SIG-M5 (cell line): ENCODE measurements around the gene GINS1.

Experiments used
- DNase-seq: peaks from one replicate; lab custom pipeline; 2025; lab: John Stamatoyannopoulos, UW

GINS1 gene

DNA sequence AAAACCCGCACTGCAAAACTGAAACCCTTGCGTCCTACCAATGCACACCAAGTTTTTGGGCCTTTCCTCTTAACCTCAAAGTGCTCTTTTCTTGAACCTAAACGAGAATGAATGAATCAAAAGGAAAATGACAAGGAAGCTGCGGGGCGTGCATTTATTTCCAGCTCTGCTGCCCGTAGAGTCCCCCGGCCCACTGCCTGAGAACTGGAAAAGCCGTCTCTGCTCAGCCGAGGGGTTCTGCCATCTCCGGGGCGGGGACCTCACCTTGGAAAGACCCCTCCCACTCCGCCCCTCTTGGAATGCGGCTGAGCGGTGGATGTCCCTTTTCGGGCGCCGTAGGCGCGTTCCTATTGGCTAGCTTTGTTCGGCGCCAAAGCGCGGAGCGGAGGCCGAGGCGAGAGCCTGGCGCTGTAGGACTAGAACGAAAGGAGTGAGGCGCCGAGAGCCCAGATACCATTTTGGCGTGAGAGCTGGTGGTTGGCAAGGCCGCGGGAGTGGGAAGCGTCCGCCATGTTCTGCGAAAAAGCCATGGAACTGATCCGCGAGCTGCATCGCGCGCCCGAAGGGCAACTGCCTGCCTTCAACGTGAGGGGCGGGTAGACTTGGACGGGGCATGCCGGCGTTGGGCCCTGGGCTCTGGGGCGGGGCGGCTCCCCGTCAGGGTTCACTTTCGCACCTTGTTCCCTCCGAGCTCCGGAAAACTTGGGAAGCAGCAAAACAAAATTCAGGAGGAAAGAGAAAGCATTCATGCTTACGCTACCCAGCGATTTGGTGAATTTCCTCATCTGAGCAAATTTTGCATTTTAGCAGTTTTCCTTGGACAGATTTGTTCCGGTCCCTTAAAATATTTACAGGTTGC is at the start of gene GINS1:
Gene GINS1, plus strand, starts transcription at position 363 of the 859 bp plus-strand sequence. Its CDS starts 148 bp downstream, at position 511.
- DNase-seq, result no peak

- DNase-seq, result no peak
These were observed 46.7 kb upstream of the GINS1 start for GRCh38 chr20:25360631-25361286.

GRCh38 chr20:25361287-25361683 is 46.2 kb upstream of the GINS1 start:
- no peak for DNase-seq

- DNase-seq, result no peak
These were observed 43.2 kb upstream of the GINS1 start for GRCh38 chr20:25364180-25364788.

DNA sequence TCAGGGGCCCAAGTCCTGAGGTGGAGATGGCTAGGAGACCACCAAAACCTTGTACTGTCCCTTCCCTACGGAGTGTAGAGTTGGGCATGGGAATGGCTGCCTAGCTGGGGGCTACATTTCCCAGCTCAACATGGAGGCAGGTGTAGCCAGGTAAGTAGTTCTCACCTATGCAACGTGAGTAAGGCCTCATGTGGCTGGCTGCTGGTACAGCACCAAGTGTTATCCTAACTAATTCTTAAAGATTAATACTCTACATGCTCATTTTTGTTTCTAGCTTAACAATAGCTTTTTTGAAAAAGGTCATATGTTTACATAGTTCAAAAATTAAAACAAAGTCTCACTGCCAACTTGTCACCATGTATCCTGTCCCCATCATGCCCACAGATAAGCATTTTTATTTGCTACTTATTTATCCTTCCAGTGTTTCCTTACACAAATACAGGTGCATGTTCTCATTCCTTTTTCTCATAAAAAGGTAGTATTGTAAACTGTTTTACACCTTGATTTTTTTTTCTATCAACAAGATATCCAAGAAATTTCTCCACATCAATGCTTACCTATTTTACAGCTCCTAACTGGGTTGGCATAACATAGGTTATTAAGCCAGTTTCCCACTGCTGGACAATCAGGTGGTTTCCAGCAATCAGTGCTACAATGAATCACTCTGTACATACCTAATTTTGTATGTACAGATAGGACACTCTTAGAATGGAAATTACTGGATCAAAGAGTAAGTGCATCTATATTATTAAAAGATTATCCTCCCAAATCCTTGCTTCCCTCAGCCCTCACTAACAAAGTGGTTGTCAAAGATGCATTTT is 42.4 kb upstream of the GINS1 start:
- DNase-seq, result no peak

DNA sequence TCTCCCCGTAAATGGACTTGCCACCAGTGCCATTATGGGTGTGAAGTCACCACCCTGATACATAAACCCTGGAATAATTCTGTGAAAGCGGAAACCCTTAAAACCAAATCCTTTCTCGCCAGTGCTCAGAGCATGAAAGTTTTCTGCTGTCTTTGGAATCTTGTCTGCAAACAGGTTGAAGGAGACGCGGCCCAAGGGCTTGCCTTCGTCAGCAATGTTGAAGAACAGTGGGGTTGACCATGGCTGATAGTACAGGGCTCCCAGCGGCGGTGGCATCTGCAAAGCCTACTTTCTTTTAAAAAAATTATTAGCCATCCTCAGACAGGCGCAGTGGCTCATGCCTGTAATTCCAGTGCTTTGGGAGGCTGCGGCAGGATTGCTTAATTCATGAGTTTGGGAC is 38.9 kb upstream of the GINS1 start:
- DNase-seq, result no peak

DNA sequence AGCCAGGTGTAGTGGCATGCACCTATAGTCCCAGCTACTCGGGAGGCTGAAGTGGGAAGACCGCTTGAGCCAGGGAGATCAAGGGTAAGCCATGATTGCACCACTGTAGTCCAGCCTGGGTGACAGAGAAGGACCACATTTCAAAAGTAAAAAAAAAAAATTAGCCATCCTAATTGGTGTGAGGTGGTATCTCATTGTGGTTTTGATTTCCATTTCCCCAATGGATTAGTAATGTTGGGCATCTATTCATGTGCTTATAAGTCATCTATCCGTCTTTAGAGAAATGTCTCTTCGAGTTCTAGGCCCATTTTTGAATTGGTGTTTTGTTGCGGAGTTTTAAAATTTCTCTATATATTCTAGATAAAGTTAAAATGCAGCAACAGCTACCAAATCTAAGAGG is 38.5 kb upstream of the GINS1 start:
- DNase-seq, result no peak

DNA sequence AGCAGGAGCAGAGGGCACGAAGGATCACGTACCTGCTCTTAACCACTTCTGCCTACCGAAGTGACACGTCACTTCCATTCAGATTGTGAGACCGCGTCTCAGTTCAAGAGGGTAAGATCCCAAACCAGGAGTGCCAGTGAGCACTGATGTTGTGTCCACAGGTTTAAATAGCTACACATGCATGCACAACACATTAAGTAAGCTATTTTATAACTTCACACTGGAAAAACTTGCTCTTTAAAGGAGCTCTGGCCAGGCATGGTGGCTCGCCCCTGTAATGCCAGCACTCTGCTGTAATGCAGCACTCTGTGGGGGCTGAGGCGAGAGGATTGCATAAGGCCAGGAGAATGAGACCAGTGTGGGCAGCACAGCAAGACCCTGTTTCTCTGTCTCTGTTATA is 37.9 kb upstream of the GINS1 start:
- DNase-seq, result no peak

- DNase-seq, result no peak
These were observed 37.5 kb upstream of the GINS1 start for GRCh38 chr20:25369971-25370370.

- no peak for DNase-seq
These were observed 34.7 kb upstream of the GINS1 start for GRCh38 chr20:25372584-25373336.

- DNase-seq, result no peak
These were observed 32.6 kb upstream of the GINS1 start for GRCh38 chr20:25374842-25375241.

GRCh38 chr20:25376236-25376635 is 31.2 kb upstream of the GINS1 start:
- no peak for DNase-seq

GRCh38 chr20:25376886-25377285 is 30.6 kb upstream of the GINS1 start:
- DNase-seq, result no peak

GRCh38 chr20:25378189-25378883 is 29.1 kb upstream of the GINS1 start:
- no peak for DNase-seq

- no peak for DNase-seq
These were observed 28.4 kb upstream of the GINS1 start for GRCh38 chr20:25378884-25379733.

- no peak for DNase-seq
These were observed 26.4 kb upstream of the GINS1 start for GRCh38 chr20:25380945-25381614.

GRCh38 chr20:25382704-25383370 is 24.6 kb upstream of the GINS1 start:
- no peak for DNase-seq

GRCh38 chr20:25389401-25389857 is 18.0 kb upstream of the GINS1 start:
- DNase-seq, result no peak
